ENCODE results near the gene PDCD4.

GRCh38 chr10:110868981-110869380, 2.7 kb upstream of the PDCD4 start:
- TF ChIP-seq EZH2 (IDR thresholded peaks at IDR 0.05; ENCODE audit: insufficient read depth, low read length) (no peak), CTCF (IDR thresholded peaks at IDR 0.05; ENCODE audit: insufficient read depth, low read depth, low read length) (no peak)

Measured in astrocyte (in vitro differentiated cells and primary cell).